Inflammatory macrophage treated with lipopolysaccharide for 4 hours (primary cell): ENCODE measurements around the gene INPP4B.
A peak's percentile ranks its signal among the peaks of the same experiment; 100 is the strongest.

Experiments used
- DNase-seq: peaks from one replicate; pipeline ENCODE4 v3.0.0-alpha.2; 2020

The INPP4B gene

DNA sequence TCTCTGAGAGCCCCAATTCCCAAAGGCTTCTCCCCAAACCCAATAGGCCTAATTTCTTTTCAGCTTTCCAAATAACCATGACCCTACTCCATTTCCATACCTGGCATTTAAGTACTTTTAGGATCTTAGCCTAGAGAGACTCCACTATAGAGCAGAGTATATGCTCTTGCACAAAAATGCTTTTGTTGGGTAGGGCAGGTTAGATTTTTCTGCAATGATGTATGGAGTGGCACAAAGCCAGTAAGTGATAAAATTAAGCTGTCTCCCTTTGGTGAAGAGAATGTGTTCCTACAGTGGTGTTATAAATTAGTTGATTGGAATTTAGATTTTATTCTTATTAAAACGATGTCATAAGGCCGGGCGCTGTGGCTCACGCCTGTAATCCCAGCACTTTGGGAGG, 124.9 kb downstream of the INPP4B start:
- no peak for DNase-seq

DNA sequence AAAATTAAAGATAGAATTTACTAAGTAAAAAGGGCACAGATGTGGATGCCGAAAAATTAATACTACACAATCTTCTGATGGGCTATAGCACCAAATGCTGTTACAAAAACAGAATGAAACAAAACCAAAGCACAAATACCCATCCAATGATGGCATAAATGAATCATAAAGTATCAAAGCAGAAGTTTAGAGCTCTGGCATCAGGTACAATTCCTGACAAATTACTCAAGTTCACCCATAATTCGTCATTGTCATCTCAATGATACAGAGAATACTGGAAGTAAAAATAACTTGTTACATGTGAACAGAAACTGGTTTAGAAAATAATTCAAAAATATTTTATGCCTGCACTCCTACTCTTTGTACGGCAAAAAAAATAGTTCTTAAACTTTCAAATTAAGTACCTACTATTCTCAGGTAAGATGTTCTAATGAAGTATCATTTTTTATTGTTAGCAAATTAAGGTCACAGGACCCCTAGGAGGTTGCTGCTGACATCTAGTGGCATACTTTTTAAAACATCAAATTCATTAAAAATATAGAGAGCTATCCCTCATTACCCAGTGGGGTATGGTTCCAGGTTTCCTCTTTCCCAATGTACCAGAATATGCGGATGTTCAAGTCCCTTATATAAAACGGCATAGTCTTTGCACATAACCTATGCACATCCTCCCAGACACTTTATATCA, 126.1 kb downstream of the INPP4B start:
- DNase-seq, result peak; percentile 4

DNA sequence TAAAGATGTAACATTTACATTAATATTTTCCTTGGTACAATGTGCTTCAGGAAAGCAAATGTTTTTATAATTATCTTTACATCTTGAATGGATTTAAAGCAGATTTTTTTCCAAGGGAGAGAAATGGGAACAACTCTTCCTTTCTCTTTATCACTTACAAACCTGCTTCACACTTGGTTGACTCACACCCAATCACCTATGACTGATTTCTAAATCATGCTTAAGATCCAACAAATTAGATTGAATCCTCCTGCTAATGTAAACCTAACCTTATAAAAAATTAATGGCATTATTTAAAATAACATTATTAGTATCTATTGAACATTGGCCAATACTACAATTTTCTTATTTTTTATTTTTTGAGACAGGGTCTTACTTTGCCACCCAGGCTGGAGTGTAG, 127.1 kb downstream of the INPP4B start:
- DNase-seq, result no peak

DNA sequence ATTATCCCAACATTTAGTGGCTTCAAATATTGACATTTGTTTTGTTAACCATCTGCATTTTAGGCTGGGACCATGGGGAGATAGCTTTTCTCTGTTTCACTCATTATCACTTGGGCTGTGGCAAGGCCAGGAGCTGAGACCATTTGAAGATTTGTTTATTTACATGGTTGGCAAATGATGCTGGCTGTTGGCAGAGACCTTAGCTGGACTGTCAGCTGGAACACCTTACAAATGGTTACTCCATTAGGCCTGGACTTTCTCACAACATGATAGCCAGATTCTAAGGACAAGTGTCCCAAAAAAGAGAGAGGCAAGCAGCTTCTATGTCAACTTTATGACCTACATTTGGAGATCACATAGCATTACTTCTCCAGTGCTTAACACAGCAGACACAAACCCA, 130.4 kb downstream of the INPP4B start:
- DNase-seq, result no peak

DNA sequence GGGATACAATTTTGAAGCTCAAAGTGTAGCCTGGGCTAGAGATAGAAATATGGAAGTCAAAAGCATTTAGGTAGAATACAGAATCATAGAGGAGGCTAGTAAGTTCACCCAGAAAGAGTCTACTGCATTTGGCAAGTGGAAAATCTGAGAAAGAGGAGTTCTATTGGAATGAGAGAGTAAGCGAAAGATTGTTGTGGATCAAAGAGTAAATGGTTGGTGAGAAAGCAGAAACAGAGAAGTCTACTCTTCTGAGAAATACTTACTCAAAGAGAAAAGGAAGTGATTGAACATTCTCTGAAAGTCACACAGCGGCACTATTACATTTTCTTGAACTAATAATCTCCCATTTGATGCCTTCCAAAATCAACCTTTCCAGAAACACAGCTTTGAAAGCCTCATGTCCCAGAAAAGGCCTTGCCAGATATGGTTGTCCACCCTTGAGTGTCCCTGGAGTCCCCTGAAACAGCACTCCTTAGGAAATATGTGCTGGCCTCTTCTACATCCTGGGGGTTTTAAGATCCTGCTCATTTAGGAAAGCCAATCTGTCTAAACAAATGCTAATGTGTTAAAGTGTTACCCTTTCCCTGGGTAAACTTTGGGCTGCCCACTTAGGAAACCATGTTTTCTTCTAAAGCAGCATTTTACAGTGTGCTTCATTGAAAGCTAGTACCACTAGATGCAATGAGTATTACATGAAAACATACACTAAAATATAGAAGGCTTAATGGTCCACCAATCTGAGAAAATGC, 132.6 kb downstream of the INPP4B start:
- DNase-seq, result no peak

DNA sequence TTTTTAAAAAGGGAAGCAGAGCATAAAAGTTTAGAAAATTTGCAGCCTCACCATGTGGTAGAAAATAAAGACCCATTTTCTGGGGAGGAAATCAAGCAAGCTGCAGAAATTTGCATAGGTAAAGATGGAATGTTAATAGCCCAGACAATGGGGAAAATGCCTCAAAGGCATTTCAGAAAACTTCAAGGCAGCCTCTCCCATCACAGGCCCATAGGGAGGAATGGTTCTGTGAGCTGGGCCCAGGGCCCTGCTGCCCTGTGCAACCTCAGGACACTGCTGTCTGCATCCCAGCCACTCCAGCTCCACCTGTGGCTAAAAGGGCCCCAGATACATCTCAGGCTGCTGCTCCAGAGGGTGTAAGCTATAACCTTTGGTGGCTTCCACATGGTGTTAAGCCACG, 137.9 kb downstream of the INPP4B start:
- no peak for DNase-seq

DNA sequence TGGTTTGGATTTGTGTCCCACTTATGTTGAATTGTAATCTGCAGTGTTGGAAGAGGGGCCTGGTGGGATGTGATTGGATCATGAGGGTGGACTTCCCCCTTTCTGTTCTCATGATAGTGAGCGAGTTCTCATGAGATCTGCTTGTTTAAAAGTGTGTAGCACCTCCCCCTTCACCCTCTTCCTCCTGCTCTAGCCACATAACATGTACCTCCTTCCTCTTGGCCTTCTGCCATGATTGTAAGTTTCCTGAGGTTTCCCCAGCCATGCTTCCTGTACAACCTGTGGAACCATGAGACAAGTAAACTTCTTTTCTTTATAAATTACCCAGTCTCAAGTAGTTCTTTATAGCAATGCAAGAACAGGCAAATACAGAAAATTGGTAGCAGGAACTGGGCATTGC, 138.7 kb downstream of the INPP4B start:
- DNase-seq, result no peak

DNA sequence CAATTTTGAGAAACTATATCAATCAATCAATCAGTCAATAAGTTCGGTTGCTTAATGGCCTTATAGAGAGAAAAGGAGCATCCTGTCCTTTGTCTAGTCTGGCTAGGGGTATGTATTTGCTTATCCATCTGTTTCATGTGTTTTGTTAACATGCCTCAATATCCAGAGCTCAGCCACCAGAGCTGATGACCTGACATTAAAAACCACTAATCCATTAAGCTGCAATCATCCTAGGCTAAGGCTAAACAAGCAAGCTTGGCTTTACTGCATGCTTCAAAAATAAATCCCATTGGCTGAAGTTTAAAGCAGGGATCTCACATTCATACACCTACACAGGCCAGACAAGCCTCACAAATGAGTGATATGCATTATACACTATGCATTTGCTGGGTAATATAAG, 139.7 kb downstream of the INPP4B start:
- DNase-seq, result no peak

DNA sequence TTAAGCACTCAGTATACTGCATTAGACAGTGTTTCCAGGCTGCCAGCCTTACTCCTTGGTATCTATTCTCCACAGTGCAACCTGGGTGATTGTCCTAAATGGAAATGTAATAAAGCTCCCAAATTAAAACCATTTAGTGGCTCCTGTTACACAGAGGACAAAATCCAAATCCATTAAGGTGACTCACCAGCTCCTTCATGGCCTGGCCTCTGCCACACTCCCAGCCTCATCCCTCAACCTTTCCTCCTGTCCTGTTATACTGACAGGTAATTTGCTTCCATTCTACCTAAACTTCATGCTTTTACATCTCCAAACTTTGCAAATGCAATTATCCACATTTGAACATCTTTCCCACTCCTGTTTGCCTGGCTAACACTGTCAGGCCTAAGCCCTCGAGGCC, 140.3 kb downstream of the INPP4B start:
- no peak for DNase-seq

DNA sequence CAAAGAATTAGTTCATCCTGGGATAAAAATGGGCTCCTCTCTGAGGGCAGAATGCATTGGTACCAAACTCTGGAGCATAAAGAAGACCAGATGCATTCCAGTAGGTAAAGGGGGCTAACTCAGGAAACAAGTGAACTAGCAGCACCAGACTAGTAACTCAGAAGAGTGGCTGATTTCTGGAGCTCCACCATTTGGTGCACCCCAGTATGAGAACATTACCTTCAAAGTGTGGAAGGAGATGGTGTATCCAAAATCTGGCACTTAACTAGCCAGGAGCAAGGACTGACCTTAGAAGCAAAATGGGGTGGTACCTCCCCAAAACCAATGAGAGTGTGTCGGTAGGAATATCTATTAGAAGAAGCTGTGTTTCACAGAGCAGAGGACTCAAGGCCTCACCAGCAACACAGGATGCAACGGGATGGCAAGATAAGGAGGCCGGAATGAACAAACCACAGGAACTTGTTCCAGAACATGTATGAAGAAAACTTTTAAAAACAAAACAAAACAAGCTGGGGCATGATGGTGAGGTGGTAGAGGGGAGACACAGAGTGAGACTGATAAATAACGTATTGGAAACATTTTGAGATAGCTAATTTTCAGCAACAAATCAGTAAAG, 142.3 kb downstream of the INPP4B start:
- DNase-seq, result no peak

DNA sequence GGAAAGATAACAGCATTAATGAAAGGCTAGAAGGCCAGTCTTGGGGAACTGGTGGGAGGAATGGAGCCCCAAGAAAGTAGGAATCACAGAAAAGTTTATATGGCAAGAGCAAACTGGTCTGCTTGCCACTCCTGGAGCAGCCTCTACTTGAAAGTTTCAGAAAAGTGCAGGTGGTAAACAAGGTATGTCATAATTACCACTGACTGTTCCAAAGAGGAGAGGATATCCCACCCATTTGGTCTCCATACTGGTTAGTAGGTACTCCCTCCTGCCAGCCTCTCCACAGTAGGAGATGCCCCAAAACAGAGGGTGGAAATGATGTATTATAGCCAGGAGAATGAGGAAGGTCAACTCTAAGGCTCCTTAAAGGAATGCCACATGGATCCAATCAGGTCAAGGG, 145.1 kb downstream of the INPP4B start:
- DNase-seq, result no peak

DNA sequence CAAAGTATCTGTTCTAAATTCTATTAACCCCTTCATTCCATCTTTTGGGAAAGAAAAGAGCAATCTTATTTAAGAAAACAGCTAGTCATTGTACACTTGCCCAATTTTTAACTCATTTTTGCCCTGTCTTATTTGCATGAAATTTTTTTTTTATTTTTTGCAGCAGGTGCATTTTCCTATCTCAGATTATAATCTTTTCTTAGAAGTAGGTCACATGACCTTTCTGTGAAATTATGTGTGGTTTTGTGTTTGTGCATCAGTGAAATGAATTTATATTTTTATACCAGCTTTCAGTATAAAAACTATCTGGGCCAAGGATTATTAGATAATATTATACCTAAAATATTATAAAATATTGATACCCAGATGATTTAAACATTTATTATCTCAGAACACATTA, 145.6 kb downstream of the INPP4B start:
- no peak for DNase-seq

DNA sequence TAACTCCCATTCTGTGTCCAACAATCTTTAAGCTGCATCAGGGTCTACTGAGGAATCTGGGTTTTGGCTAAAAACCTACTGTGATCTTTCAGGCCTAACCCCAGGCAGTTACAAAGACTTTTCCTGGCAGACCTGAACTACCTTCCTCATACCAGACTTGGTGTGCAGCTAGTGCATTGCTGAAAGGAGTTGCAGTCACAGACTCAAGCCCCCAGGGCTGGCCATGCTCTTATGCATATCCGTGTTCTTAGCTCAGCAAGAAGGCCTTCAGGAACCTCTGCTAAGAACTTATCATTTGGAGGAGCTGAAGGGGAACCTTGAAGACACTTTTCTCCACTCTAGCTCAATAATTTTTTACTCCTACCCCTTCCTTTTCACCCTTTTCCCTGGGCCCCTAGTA, 147.5 kb downstream of the INPP4B start:
- DNase-seq, result no peak

DNA sequence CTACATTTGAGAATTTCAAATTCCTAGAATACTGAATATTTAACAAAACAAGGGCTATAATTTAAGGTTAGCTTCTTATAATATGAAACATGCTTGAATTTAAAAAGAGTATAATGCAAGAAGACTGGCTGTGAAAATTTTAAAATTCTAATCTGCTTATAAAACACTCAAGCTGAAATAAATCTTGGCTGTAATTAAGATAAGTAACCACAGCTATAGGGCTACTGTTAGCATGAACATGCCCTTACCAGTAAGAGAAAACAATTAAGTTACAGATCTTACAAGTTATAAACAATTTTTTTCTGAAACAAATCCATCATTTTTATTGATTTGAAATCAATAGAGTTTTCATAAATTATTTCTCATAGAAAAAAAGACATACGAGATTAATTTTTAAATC, 148.2 kb downstream of the INPP4B start:
- no peak for DNase-seq

DNA sequence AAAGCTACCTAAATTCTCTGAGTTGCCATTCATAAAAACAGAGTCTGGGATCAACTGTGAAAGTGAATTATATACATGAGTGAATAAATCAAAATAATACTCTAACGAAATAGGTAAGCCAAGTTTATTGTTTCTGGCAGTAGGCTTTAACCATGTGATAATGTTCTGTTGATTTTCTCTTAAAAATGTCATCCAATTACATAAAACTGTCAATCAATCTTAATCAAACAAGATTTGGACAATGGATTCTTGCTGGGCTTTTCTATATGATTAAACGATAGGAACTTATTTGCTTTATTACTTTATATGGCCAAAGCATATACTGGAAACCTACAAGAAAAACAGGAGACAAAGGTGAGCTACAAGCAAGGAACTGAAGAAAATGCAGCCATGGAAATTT, 148.8 kb downstream of the INPP4B start:
- no peak for DNase-seq

DNA sequence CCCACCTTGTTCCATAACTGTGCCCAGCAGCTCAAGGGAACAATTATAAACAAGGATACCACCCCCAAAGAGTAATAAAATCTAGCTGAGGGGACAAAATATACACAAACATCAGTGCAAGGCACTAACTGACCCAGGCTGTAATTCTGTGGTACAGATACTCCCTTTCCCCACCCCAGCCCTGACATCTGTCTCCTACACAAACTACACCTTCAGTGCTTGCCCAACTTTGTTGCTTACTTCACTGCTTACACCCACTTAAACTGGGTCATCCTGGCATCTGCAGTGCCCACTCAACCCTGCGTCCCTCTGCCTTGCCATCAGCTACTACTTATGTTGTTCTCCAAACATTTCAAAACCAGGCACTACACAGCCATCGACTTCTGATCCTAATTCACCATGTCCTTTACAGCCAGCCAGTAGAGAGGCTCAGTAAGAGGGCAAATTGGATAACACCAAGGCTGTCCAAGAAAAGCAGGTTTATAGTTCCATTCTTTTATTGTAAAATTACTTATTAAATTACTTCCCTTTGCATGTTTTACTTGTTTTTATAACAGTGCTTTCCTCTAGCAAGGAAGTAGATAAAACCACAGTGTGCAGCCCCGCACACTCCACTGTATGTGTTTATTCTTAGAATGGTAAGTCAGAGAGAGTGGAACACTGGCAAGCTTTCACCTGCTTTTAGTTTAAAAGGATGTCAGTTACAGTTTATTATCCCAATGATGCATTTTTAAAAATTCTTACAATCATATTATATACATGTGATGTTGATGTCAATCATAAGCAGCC, 149.6 kb downstream of the INPP4B start:
- no peak for DNase-seq

DNA sequence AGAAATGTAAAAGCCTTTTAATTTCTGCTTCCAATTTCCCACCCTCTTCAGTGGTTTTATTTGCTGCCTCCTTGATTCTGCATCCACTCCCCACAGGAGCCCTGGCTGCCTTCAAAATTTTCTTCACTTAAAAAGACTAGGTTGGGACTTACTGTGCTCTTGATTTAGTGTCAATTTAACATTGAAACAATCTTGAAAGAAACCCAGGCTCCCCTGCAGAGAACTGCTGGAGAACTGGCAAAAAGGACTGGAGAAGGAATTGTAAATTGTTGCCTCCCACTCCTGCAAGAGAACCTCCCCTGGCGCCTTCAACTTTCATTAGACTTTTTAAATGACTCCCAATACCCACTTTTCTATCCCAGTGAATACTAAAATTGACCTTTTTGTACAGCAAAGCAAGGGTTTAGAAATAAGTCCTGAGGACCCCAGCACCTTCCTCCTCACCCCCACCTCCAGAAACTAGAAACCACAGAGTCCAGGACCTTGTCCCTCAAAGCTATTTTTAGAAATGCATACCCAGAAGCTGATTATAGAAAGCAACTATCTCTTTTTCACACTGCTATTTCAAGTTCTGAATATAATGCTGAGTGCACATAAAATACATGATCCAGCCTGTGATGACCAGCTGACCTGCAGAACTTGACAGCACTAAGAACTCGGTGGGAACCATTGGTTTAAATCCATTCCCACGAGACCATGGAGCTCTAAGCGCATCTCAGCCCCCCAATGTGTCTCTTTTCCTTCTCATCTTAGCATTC, 155.5 kb downstream of the INPP4B start:
- no peak for DNase-seq

DNA sequence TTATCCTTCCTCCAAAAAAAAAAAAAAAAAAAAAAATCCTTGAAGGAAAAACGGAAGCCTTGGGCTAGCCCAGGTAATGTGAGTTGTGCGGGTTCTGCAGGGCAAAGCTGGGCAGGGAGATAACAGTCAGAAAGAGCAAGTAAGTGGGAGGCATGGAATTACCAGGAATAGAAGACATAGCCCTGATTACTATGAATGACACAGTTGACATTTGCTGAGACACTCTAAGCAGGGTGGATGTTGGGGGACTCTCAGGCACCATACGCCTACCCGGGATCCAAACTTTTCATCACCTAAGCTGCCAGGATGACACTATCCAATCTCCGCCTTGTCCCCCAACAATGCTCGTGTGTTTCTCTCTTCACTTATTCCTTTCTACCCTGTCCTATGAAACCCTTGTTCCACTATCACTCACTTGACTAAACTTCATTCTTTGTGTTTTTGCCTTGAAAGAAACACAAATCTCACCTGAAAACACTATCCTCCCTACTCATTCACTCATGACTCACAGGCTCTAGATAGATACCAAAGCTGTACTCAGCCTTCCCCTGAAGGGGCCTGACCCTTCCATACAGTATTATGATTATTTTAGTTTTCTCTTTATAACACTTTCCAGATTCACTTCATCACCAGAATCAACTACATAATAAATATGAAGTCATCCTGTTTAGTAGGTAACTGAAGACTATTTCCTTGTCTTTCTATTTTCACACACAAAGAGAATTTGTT, 158.4 kb downstream of the INPP4B start:
- DNase-seq, result no peak

DNA sequence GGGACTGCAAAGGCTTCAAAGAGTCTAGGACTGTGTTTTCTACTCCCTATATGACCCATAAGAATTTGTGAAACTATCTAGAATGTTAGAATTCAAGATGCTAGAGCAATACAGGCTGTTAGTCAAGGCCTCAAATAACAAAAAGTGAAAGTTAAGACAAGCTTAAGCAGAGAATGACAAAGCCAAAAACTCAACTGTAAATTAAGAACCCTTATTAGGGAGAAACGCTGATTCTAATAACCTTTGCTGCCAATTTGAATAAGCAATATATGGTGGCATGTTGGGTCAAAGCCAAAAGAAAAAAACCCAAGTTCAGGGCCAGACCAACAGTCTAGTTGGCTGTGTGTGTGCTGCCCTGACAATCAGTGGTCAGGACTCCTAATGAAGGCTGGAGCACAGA, 160.0 kb downstream of the INPP4B start:
- DNase-seq, result no peak

DNA sequence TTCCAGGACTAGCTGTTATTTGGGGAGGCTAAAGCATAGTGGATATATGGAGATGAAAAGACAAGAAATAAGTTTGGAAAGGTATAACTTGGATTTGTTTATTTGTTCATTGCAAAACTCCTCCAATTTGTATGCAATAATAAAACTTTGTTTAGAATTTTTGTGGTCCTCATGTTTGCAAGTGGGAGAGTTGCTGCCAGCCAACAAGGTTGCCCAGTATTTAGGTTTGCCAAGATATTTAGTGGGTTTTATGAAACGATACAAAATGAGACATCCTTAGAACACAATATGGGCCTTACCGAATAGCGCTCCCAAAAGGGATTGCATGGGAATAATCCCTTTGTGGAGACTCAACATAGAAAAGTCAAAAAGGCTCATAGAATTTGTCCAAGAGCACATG, 162.1 kb downstream of the INPP4B start:
- DNase-seq, result no peak

DNA sequence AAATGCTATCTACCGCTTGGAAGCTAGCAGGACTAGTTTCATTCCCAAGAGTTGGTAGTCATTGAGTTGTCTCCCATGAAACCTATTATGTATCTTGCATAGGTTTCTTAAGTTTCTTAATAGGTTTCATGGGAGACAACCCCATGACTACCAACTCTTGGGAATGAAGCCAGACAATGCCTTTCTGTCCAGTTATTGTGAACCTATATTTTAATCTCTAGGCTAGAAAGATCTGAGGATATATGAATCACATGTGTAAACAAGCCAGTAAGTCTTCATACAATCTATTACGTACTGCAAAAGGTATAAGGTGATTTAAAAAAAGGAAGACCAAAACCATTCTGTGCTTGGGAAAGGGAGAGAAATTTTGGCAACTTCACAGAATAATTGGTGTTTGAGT, 162.6 kb downstream of the INPP4B start:
- DNase-seq, result no peak

DNA sequence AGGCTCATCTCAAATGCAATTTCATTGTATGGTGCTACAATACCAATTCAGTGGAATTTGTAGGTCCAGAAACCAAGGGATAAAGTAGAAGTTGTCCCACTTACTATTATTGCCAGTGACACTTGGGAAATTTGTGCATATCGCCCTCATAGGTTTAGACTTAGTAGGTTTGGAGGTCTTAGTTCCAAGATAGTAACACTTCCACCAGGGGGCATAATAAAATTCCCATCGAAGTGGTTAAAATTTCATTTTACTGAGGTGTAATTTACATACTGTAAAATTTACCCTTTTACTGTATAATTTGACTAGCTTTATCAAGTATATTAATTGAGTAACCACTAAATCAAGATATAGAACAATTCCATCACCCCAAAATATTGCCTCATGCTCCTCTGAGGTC, 174.6 kb downstream of the INPP4B start:
- no peak for DNase-seq
